ENCODE data around the gene KANSL1. TPM values are rescaled to one million over a fixed set of nuclear protein-coding genes. Genes with fewer than 3 reads are reported as not detected.
"Not testable (repeated sequence)": the region's sequence is repeated elsewhere in the genome, so short reads cannot be mapped to it uniquely, and the experiment has no call there.

KANSL1 gene
- total RNA-seq, 1 experiment from 2014 or later, result 83.0 TPM

- H3K36me3 ChIP-seq (ENCODE audit: control insufficient read depth, insufficient read depth, low read length), result no peaks in the 10 kb centered on the region
- H3K27me3 ChIP-seq (replicated peaks; ENCODE audit: control insufficient read depth, insufficient read depth, low read length), result no peaks in the 10 kb centered on the region
- ChIA-PET CTCF (interaction anchor here (0.7 to 1.6 kb wide), 2 partner anchors 9 to 12 kb away, joined by 3 to 9 read pairs; partner anchors contain the start of gene KANSL1), POLR2A (no interaction called here)
- Mint-ChIP-seq H3K27me3 (ENCODE audit: insufficient read depth, unreplicated experiment) (no peaks in the 10 kb centered on the region), H3K9me3 (ENCODE audit: unreplicated experiment) (no peaks in the 10 kb centered on the region), H3K27ac (ENCODE audit: unreplicated experiment) (peak overlapping the region; percentile 36), H3K36me3 (ENCODE audit: insufficient read depth, unreplicated experiment) (peaks cover 19% of the 10 kb centered on the region), H3K4me1 (ENCODE audit: low read depth, unreplicated experiment) (peaks cover 52% of the 10 kb centered on the region), H3K4me3 (ENCODE audit: unreplicated experiment) (no peak overlapping the region)
- TF ChIP-seq CTCF (IDR thresholded peaks at IDR 0.05; ENCODE audit: insufficient read depth in 1 of 2, low read depth in 1 of 2, low read length in 1 of 2, severe bottlenecking in 1 of 2, unreplicated experiment in 1 of 2), result no peak
- no TSS peak for BruUV-seq (replicated peaks)
- no peaks in the 10 kb centered on the region for H3K9me3 ChIP-seq
- no peak overlapping the region for H3K4me3 ChIP-seq (ENCODE audit: low read depth, low read length)
- intact Hi-C loops (cut with micrococcal nuclease; ENCODE audit: unreplicated experiment), result no loop called here
- H3K4me1 ChIP-seq, result peaks cover 5% of the 10 kb centered on the region; the same call in 1 of the 2 replicates
- no peak for DNase-seq
Measured at GRCh38 chr17:46180892-46181274, 12.3 kb downstream of the KANSL1 start.

GRCh38 chr17:46180185-46180891, 12.9 kb downstream of the KANSL1 start:
- intact Hi-C loops (cut with micrococcal nuclease; ENCODE audit: unreplicated experiment); POLR2A ChIA-PET; H3K9me3 Mint-ChIP-seq (ENCODE audit: unreplicated experiment); H3K4me3 Mint-ChIP-seq (ENCODE audit: unreplicated experiment); H3K4me1 ChIP-seq; BruUV-seq (replicated peaks); DNase-seq; H3K27ac Mint-ChIP-seq (ENCODE audit: unreplicated experiment); H3K36me3 ChIP-seq (ENCODE audit: control insufficient read depth, insufficient read depth, low read length); H3K9me3 ChIP-seq; H3K27me3 Mint-ChIP-seq (ENCODE audit: insufficient read depth, unreplicated experiment); H3K4me3 ChIP-seq (ENCODE audit: low read depth, low read length); H3K27me3 ChIP-seq (replicated peaks; ENCODE audit: control insufficient read depth, insufficient read depth, low read length): not testable (repeated sequence)
- peaks cover 52% of the 10 kb centered on the region for H3K4me1 Mint-ChIP-seq (ENCODE audit: low read depth, unreplicated experiment)
- CTCF ChIA-PET, result interaction anchor here (1.6 kb wide), 1 partner anchor 13 kb away, joined by 9 read pairs; the partner anchor contains the start of gene KANSL1
- H3K36me3 Mint-ChIP-seq (ENCODE audit: insufficient read depth, unreplicated experiment), result peaks cover 22% of the 10 kb centered on the region

GRCh38 chr17:46179375-46179999, 13.7 kb downstream of the KANSL1 start:
- DNase-seq, result no peak
- no peak overlapping the region for H3K4me3 ChIP-seq (ENCODE audit: low read depth, low read length)
- no peaks in the 10 kb centered on the region for H3K9me3 ChIP-seq
- BruUV-seq (replicated peaks), result no TSS peak
- no peak overlapping the region for H3K27ac Mint-ChIP-seq (ENCODE audit: unreplicated experiment)
- H3K27me3 ChIP-seq (replicated peaks; ENCODE audit: control insufficient read depth, insufficient read depth, low read length), result no peaks in the 10 kb centered on the region
- POLR2A ChIA-PET, result interaction anchor here (0.6 kb wide), 1 partner anchor 54 kb away, joined by 3 read pairs; no protein-coding TSS in a partner anchor
- intact Hi-C loops (cut with micrococcal nuclease; ENCODE audit: unreplicated experiment), result no loop called here
- no peaks in the 10 kb centered on the region for H3K27me3 Mint-ChIP-seq (ENCODE audit: insufficient read depth, unreplicated experiment)
- CTCF ChIA-PET, result no interaction called here
- H3K9me3 Mint-ChIP-seq (ENCODE audit: unreplicated experiment), result no peaks in the 10 kb centered on the region
- no peak for TF ChIP-seq CTCF (IDR thresholded peaks at IDR 0.05; ENCODE audit: insufficient read depth in 1 of 2, low read depth in 1 of 2, low read length in 1 of 2, severe bottlenecking in 1 of 2, unreplicated experiment in 1 of 2)
- no peak overlapping the region for H3K4me3 Mint-ChIP-seq (ENCODE audit: unreplicated experiment)
- no peaks in the 10 kb centered on the region for H3K36me3 ChIP-seq (ENCODE audit: control insufficient read depth, insufficient read depth, low read length)
- H3K4me1 ChIP-seq, result peaks cover 5% of the 10 kb centered on the region; the same call in 1 of the 2 replicates
- peaks cover 48% of the 10 kb centered on the region for H3K4me1 Mint-ChIP-seq (ENCODE audit: low read depth, unreplicated experiment)
- peaks cover 25% of the 10 kb centered on the region for H3K36me3 Mint-ChIP-seq (ENCODE audit: insufficient read depth, unreplicated experiment)
